ENCODE data around the gene TMPRSS9. TPM values are rescaled to one million over a fixed set of nuclear protein-coding genes. Genes with fewer than 3 reads are reported as not detected.
A peak's percentile ranks its signal among the peaks of the same experiment; 100 is the strongest.

The TMPRSS9 gene
- total and polyA plus RNA-seq, 2 of the 13 experiments (the other 11 are each of a cell fraction or from before 2014, with no cell fraction given) = 2.5 to 5.2 TPM

GRCh38 chr19:2315818-2316353 is 44.2 kb upstream of the TMPRSS9 start (continued):
- TF ChIP-seq KIAA2018 (CRISPR knock-in tag; IDR thresholded peaks at IDR 0.05; ENCODE audit: borderline replicate concordance) = no peak
- no peak for TF ChIP-seq ZNF781 (CRISPR knock-in tag; IDR thresholded peaks at IDR 0.05; ENCODE audit: borderline replicate concordance, not compliant biosample characterization)
- TF ChIP-seq ARHGAP35 (CRISPR knock-in tag; IDR thresholded peaks at IDR 0.05; ENCODE audit: borderline replicate concordance) = no peak
- peak; percentile 86 for TF ChIP-seq ZBTB7A (CRISPR knock-in tag; IDR thresholded peaks at IDR 0.05)
- no peak for TF ChIP-seq HNRNPL (IDR thresholded peaks at IDR 0.05; ENCODE audit: low read depth, low read length)
- TF ChIP-seq MLX (CRISPR knock-in tag; IDR thresholded peaks at IDR 0.05) = no peak
- 0 out of 2 replicates have a peak, but pooled peaks have one; percentile 22 for TF ChIP-seq ZNF333 (CRISPR knock-in tag; IDR thresholded peaks at IDR 0.05; ENCODE audit: borderline replicate concordance)
- no peak for TF ChIP-seq FIP1L1 (IDR thresholded peaks at IDR 0.05; ENCODE audit: borderline replicate concordance, insufficient read depth, low read depth, low read length)
- TF ChIP-seq ZFP91 (CRISPR knock-in tag; IDR thresholded peaks at IDR 0.05; ENCODE audit: borderline replicate concordance) = peak; percentile 65; the same call in 1 of the 2 replicates
- TF ChIP-seq ZZZ3 (CRISPR knock-in tag; IDR thresholded peaks at IDR 0.05; ENCODE audit: borderline replicate concordance) = no peak
- TF ChIP-seq ZBTB34 (CRISPR knock-in tag; IDR thresholded peaks at IDR 0.05) = no peak
- peak; percentile 73 for TF ChIP-seq GATAD1 (CRISPR knock-in tag; IDR thresholded peaks at IDR 0.05)
- TF ChIP-seq ZFP36L1 (CRISPR knock-in tag; IDR thresholded peaks at IDR 0.05) = 0 out of 2 replicates have a peak, but pooled peaks have one; percentile 54
- TF ChIP-seq ZNF547 (CRISPR knock-in tag; IDR thresholded peaks at IDR 0.05) = peak; percentile 66
- TF ChIP-seq FOXC1 (CRISPR knock-in tag; IDR thresholded peaks at IDR 0.05; ENCODE audit: borderline replicate concordance) = peak; percentile 67; the same call in 1 of the 2 replicates
- TF ChIP-seq RELA (CRISPR knock-in tag; IDR thresholded peaks at IDR 0.05) = no peak
- no peak for TF ChIP-seq TCF7 (IDR thresholded peaks at IDR 0.05; ENCODE audit: low read depth)
- TF ChIP-seq ZNF570 (CRISPR knock-in tag; IDR thresholded peaks at IDR 0.05; ENCODE audit: borderline replicate concordance) = no peak
